GM19099 (cell line): ENCODE measurements around the gene IL12RB1.

Experiments used
- POLR2A ChIP-seq: IDR thresholded peaks from 3 replicates; pipeline ENCODE4 v1.6.1; 2011; ENCODE audit warnings: low read depth; ENCODE audit not compliant: insufficient read length; ENCODE audit errors: extremely low read depth

The IL12RB1 gene

DNA sequence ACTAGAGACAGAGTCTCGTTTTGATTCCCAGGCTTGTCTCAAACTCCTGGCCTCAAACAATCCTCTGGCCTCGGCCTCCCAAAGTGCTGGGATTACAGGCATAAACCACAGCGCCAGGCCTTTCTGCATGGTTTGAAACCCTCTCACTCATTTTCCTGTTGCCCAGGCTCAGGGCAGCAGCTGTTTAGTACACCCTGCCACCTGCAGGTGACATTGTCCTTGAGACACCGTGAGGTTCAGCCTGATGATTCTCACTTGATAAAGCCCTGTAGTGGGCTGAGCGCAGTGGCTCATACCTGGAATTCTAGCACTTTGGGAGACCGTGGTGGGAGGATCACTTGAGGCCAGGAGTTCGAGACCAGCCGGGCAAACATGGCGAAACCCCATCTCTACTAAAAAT is 12.5 kb downstream of the IL12RB1 start:
- TF ChIP-seq POLR2A: no peak

GRCh38 chr19:18073197-18073596 is 13.5 kb downstream of the IL12RB1 start:
- TF ChIP-seq POLR2A: no peak

DNA sequence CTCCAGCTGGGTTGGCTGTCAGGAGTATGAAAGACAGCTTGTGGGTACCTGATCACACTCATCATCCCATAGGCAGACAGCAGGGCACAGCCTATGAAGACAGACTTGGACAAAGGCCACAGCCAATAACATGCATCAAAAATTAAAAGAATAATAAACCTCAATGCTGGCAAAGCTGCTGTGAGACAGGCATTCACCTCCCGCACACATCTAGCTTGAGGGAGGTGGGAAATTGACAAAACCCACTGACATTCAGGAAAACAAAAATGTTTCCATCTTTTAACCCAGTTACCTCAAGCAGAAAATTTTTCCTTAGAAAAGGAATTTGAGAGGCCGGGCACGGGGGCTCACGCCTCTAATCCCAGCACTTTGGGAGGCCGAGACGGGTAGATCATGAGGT is 14.4 kb downstream of the IL12RB1 start:
- TF ChIP-seq POLR2A: no peak

GRCh38 chr19:18070181-18070580 is 16.6 kb downstream of the IL12RB1 start:
- no peak for TF ChIP-seq POLR2A

- TF ChIP-seq POLR2A: no peak
Observed at GRCh38 chr19:18069383-18069782, 17.4 kb downstream of the IL12RB1 start.

GRCh38 chr19:18068395-18068794 is 18.3 kb downstream of the IL12RB1 start:
- no peak for TF ChIP-seq POLR2A

GRCh38 chr19:18065173-18065495 is 21.6 kb downstream of the IL12RB1 start:
- TF ChIP-seq POLR2A: no peak

GRCh38 chr19:18063463-18063862 is 23.3 kb downstream of the IL12RB1 start:
- no peak for TF ChIP-seq POLR2A

- no peak for TF ChIP-seq POLR2A
Observed at GRCh38 chr19:18062028-18062427, 24.7 kb downstream of the IL12RB1 start.

DNA sequence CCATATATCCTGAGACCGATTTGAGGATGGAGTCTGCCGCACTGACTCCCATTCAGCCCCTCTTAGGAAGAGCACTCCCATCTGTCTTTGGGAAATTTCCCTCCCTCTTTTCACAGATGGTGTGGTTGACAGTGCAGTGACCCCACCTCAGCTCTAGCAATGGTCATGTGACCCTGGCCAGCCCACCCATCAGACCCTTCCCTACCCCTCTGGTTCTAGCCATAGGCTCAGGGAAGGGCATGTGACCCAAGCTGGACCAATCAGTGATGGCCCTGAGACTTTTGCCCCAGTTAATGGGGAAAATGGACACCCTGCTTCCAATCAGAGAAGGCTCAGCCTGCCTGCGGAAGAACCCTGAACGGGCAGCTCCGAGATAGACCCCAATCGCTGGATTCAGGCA is 26.3 kb downstream of the IL12RB1 start:
- TF ChIP-seq POLR2A: no peak

DNA sequence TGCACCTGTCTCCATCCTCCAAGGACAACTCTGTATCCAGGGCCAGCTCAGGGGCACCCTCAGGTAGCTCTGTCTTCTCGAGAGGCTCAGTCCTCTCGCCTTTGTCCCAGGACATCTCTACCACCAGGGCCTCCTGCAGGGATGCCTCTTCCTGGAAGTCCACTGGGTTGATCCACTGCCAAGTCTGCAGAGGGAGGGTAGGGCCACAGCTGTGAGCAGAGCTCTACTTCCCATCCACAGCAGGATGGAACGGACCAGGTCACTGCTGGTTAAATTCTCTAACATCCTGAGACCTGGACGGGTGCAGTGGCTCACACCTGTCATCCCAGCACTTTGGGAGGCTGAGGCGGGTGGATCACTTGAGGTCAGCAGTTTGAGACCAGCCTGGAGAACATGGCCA is 26.8 kb downstream of the IL12RB1 start:
- TF ChIP-seq POLR2A: no peak

- TF ChIP-seq POLR2A: no peak
Observed at GRCh38 chr19:18059297-18059696, 27.4 kb downstream of the IL12RB1 start.

- TF ChIP-seq POLR2A: no peak
Observed at GRCh38 chr19:18058208-18059009, 28.3 kb downstream of the IL12RB1 start.

- TF ChIP-seq POLR2A: no peak
Observed at GRCh38 chr19:18057557-18057956, 29.2 kb downstream of the IL12RB1 start.

- TF ChIP-seq POLR2A: no peak
Observed at GRCh38 chr19:18055967-18056366, 30.8 kb downstream of the IL12RB1 start.

DNA sequence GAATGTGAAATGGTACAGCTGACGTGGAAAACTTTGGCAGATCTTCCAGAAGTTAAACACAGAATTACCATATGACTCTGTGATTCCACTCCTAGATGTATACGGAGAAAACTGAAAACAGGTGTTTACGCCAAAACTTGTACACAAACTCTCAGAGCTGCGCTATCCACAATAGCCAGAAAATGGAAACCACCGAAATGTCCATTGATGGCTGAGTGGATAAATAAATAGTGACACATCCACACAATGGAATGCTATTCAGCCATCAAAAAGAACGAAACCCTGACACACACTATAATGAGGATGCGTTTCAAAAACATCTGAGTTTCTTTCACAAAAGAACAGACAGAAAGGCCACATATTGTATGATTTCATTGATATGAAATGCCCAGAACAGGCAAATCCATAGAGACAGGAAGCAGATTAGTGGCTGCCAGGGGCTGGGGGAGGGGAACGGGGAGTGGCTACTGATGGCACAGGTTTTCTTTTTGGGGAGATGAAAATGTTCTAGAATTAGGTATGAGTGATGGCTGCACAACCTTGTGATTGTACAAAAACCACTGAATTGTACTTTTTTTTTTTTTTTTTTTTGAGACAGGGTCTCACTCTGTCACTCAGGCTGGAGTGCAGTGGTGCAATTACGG is 33.0 kb downstream of the IL12RB1 start:
- TF ChIP-seq POLR2A: no peak

GRCh38 chr19:18051887-18052286 is 34.8 kb downstream of the IL12RB1 start:
- TF ChIP-seq POLR2A: no peak

DNA sequence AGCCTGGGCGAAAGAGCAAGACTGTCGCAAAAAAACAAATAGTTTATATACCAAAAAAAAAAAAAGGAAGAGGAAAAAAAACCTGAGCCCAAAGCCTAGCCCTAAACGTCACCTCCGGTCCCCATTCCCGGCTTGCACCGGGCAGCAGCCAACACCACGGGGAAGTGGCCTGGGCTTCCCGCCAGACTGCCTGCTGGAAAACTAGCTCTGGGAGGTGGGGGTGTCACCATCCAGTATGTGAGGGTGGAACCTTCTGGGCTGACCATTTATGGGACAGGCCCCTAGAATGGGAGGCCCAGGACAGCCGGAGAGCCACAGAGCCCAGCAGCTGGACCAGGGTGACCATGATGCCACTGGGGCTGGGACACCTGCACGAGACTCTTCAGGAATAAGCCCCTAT is 37.3 kb downstream of the IL12RB1 start:
- TF ChIP-seq POLR2A: no peak
